Measurements from ENCODE around the gene LEKR1.
"Not testable (repeated sequence)": the region's sequence is repeated elsewhere in the genome, so short reads cannot be mapped to it uniquely, and the experiment has no call there.

Gene LEKR1

GRCh38 chr3:156964577-156964976 is 138.4 kb downstream of the LEKR1 start:
- Histone ChIP-seq H3K27ac (ENCODE audit: insufficient read depth in 1 of 2, low read depth in 1 of 2, low read length in 2 of 2, poor library complexity in 1 of 2, severe bottlenecking in 2 of 2) (no peak overlapping the region), H3K4me3 (ENCODE audit: control insufficient read depth in 1 of 7, extremely low read depth in 1 of 7, insufficient read depth in 4 of 7, low read depth in 2 of 7, low read length in 6 of 7) (no peak overlapping the region), H3K27me3 (replicated peaks in 2 of 5; ENCODE audit: control insufficient read depth in 4 of 5, insufficient read depth in 5 of 5, low read length in 4 of 5) (no peaks in the 10 kb centered on the region), H3K9me3 (ENCODE audit: control extremely low read depth in 1 of 5, control insufficient read depth in 4 of 5, insufficient read depth in 2 of 5, low read depth in 1 of 5, low read length in 4 of 5) (no peaks in the 10 kb centered on the region), H3K36me3 (ENCODE audit: control insufficient read depth in 4 of 4, insufficient read depth in 4 of 4, low read length in 3 of 4) (no peaks in the 10 kb centered on the region), H3K4me1 (ENCODE audit: control extremely low read depth in 1 of 4, control insufficient read depth in 4 of 4, insufficient read depth in 4 of 4, low read length in 3 of 4) (no peaks in the 10 kb centered on the region)
- no peak for DNase-seq
- ChIA-PET POLR2A (no interaction called here), CTCF (no interaction called here)
- no CpG with 5 or more reads among the region's 3 CpGs for WGBS (ENCODE audit: insufficient coverage)

DNA sequence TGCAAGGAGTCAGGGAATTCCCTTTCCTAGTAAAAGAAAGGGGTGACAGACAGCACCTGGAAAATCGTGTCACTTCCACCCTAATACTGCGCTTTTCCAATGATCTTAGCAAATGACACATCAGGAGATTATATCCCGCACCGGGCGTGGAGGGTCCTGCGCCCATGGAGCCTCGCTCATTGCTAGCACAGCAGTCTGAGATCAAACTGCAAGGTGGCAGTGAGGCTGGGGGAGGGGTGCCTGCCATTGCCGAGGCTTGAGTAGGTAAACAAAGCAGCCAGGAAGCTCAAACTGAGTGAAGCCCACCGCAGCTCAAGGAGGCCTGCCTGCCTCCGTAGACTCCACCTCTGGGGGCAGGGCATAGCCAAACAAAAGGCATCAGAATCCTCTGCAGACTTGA is 140.2 kb downstream of the LEKR1 start:
- DNase-seq; H3K9me3 ChIP-seq (ENCODE audit: control extremely low read depth in 1 of 5, control insufficient read depth in 4 of 5, insufficient read depth in 2 of 5, low read depth in 1 of 5, low read length in 4 of 5); H3K4me3 ChIP-seq (ENCODE audit: control insufficient read depth in 1 of 7, extremely low read depth in 1 of 7, insufficient read depth in 4 of 7, low read depth in 2 of 7, low read length in 6 of 7); H3K4me1 ChIP-seq (ENCODE audit: control extremely low read depth in 1 of 4, control insufficient read depth in 4 of 4, insufficient read depth in 4 of 4, low read length in 3 of 4); POLR2A ChIA-PET; H3K27me3 ChIP-seq (replicated peaks in 2 of 5; ENCODE audit: control insufficient read depth in 4 of 5, insufficient read depth in 5 of 5, low read length in 4 of 5); H3K27ac ChIP-seq (ENCODE audit: insufficient read depth in 1 of 2, low read depth in 1 of 2, low read length in 2 of 2, poor library complexity in 1 of 2, severe bottlenecking in 2 of 2); H3K36me3 ChIP-seq (ENCODE audit: control insufficient read depth in 4 of 4, insufficient read depth in 4 of 4, low read length in 3 of 4): not testable (repeated sequence)
- 94% methylated on average over 10 of the region's 10 CpGs for WGBS (ENCODE audit: insufficient coverage)
- CTCF ChIA-PET, result interaction anchor here (0.6 kb wide), 1 partner anchor 556 kb away, joined by 3 read pairs; no protein-coding TSS in a partner anchor

DNA sequence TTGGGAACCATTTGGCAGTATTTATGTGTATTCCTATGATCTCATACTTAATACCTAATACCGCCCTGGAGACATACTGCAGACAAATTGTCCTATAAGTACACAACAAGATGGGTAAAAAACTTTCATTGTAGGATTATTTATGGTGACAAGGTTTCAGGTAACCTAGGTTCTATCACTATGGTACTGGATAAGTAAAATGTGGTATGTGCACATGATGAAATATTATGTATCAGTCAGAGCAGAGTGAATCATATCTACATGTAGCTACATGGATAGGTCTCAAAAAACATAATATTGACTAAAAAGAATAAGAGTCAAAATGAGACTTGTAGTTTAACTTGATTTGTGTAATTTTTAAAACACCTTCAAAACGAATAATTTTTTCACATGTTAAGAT is 147.8 kb downstream of the LEKR1 start:
- H3K4me1 ChIP-seq (ENCODE audit: control extremely low read depth in 1 of 4, control insufficient read depth in 4 of 4, insufficient read depth in 4 of 4, low read length in 3 of 4), result peaks cover 0 to 2% (median 0%) of the 10 kb centered on the region in 4 experiments
- H3K4me3 ChIP-seq (ENCODE audit: control insufficient read depth in 1 of 7, extremely low read depth in 1 of 7, insufficient read depth in 4 of 7, low read depth in 2 of 7, low read length in 6 of 7), result no peak overlapping the region
- H3K27ac ChIP-seq (ENCODE audit: insufficient read depth in 1 of 2, low read depth in 1 of 2, low read length in 2 of 2, poor library complexity in 1 of 2, severe bottlenecking in 2 of 2), result no peak overlapping the region
- H3K36me3 ChIP-seq (ENCODE audit: control insufficient read depth in 4 of 4, insufficient read depth in 4 of 4, low read length in 3 of 4), result no peaks in the 10 kb centered on the region
- POLR2A ChIA-PET, result no interaction called here
- H3K9me3 ChIP-seq (ENCODE audit: control extremely low read depth in 1 of 5, control insufficient read depth in 4 of 5, insufficient read depth in 2 of 5, low read depth in 1 of 5, low read length in 4 of 5), result no peaks in the 10 kb centered on the region
- CTCF ChIA-PET, result no interaction called here
- H3K27me3 ChIP-seq (replicated peaks in 2 of 5; ENCODE audit: control insufficient read depth in 4 of 5, insufficient read depth in 5 of 5, low read length in 4 of 5), result no peaks in the 10 kb centered on the region
- DNase-seq, result no peak
- no CpG with 5 or more reads among the region's 2 CpGs for WGBS (ENCODE audit: insufficient coverage)

GRCh38 chr3:156974931-156975330 is 148.8 kb downstream of the LEKR1 start:
- Histone ChIP-seq H3K4me1 (ENCODE audit: control extremely low read depth in 1 of 4, control insufficient read depth in 4 of 4, insufficient read depth in 4 of 4, low read length in 3 of 4) (peaks cover 0 to 2% (median 0%) of the 10 kb centered on the region in 4 experiments), H3K27ac (ENCODE audit: insufficient read depth in 1 of 2, low read depth in 1 of 2, low read length in 2 of 2, poor library complexity in 1 of 2, severe bottlenecking in 2 of 2) (no peak overlapping the region), H3K36me3 (ENCODE audit: control insufficient read depth in 4 of 4, insufficient read depth in 4 of 4, low read length in 3 of 4) (no peaks in the 10 kb centered on the region), H3K4me3 (ENCODE audit: control insufficient read depth in 1 of 7, extremely low read depth in 1 of 7, insufficient read depth in 4 of 7, low read depth in 2 of 7, low read length in 6 of 7) (no peak overlapping the region), H3K27me3 (replicated peaks in 2 of 5; ENCODE audit: control insufficient read depth in 4 of 5, insufficient read depth in 5 of 5, low read length in 4 of 5) (no peaks in the 10 kb centered on the region), H3K9me3 (ENCODE audit: control extremely low read depth in 1 of 5, control insufficient read depth in 4 of 5, insufficient read depth in 2 of 5, low read depth in 1 of 5, low read length in 4 of 5) (no peaks in the 10 kb centered on the region)
- ChIA-PET POLR2A (no interaction called here), CTCF (no interaction called here)
- DNase-seq, result no peak
- WGBS (ENCODE audit: insufficient coverage), result no CpG with 5 or more reads among the region's 1 CpG

- 100% methylated on average over 1 of the region's 1 CpG for WGBS (ENCODE audit: insufficient coverage)
- H3K27ac ChIP-seq (ENCODE audit: insufficient read depth in 1 of 2, low read depth in 1 of 2, low read length in 2 of 2, poor library complexity in 1 of 2, severe bottlenecking in 2 of 2), result no peak overlapping the region
- H3K4me1 ChIP-seq (ENCODE audit: control extremely low read depth in 1 of 4, control insufficient read depth in 4 of 4, insufficient read depth in 4 of 4, low read length in 3 of 4), result peaks cover 0 to 2% (median 0%) of the 10 kb centered on the region in 4 experiments
- H3K4me3 ChIP-seq (ENCODE audit: control insufficient read depth in 1 of 7, extremely low read depth in 1 of 7, insufficient read depth in 4 of 7, low read depth in 2 of 7, low read length in 6 of 7), result no peak overlapping the region
- POLR2A ChIA-PET, result no interaction called here
- DNase-seq, result no peak
- H3K9me3 ChIP-seq (ENCODE audit: control extremely low read depth in 1 of 5, control insufficient read depth in 4 of 5, insufficient read depth in 2 of 5, low read depth in 1 of 5, low read length in 4 of 5), result no peaks in the 10 kb centered on the region
- CTCF ChIA-PET, result no interaction called here
- H3K36me3 ChIP-seq (ENCODE audit: control insufficient read depth in 4 of 4, insufficient read depth in 4 of 4, low read length in 3 of 4), result no peaks in the 10 kb centered on the region
- no peaks in the 10 kb centered on the region for H3K27me3 ChIP-seq (replicated peaks in 2 of 5; ENCODE audit: control insufficient read depth in 4 of 5, insufficient read depth in 5 of 5, low read length in 4 of 5)
These were observed 149.6 kb downstream of the LEKR1 start for GRCh38 chr3:156975721-156976120.

GRCh38 chr3:156976933-156977332 is 150.8 kb downstream of the LEKR1 start:
- no peak for DNase-seq
- no peak overlapping the region for H3K4me3 ChIP-seq (ENCODE audit: control insufficient read depth in 1 of 7, extremely low read depth in 1 of 7, insufficient read depth in 4 of 7, low read depth in 2 of 7, low read length in 6 of 7)
- CTCF ChIA-PET, result no interaction called here

DNA sequence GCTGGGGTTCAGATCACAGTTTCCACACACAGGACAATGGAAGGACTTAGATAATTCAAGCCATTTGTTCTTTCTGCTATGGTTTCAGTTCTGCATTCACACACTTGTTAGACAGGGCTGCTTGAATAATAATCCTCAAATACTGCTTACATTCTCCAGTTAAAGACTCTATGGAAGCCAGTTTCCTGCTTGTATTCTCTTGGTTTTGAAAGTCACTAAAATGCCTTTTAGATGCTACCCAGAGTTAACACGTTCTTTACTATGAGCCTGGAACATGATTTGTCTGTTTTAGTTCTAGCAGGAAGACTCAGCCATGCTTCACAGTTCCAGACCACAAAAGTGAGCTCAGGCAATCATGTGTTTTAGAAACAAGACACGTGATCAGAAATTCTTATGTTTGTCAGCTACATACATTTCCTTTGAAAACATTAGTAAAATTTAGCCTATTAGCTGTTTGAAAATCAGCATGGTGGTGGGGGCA is 152.4 kb downstream of the LEKR1 start:
- ChIA-PET POLR2A (no interaction called here), CTCF (no interaction called here)
- no peaks in the 10 kb centered on the region for H3K36me3 ChIP-seq (ENCODE audit: control insufficient read depth in 4 of 4, insufficient read depth in 4 of 4, low read length in 3 of 4)
- no peaks in the 10 kb centered on the region for H3K9me3 ChIP-seq (ENCODE audit: control extremely low read depth in 1 of 5, control insufficient read depth in 4 of 5, insufficient read depth in 2 of 5, low read depth in 1 of 5, low read length in 4 of 5)
- DNase-seq, result peak in 1 of 3 donors; percentile 5
- WGBS (ENCODE audit: insufficient coverage), result 93% methylated on average over 1 of the region's 2 CpGs
- peaks cover 0 to 2% (median 0%) of the 10 kb centered on the region in 4 experiments for H3K4me1 ChIP-seq (ENCODE audit: control extremely low read depth in 1 of 4, control insufficient read depth in 4 of 4, insufficient read depth in 4 of 4, low read length in 3 of 4)
- no peak overlapping the region for H3K4me3 ChIP-seq (ENCODE audit: control insufficient read depth in 1 of 7, extremely low read depth in 1 of 7, insufficient read depth in 4 of 7, low read depth in 2 of 7, low read length in 6 of 7)
- H3K27ac ChIP-seq (ENCODE audit: insufficient read depth in 1 of 2, low read depth in 1 of 2, low read length in 2 of 2, poor library complexity in 1 of 2, severe bottlenecking in 2 of 2), result no peak overlapping the region
- no peaks in the 10 kb centered on the region for H3K27me3 ChIP-seq (replicated peaks in 2 of 5; ENCODE audit: control insufficient read depth in 4 of 5, insufficient read depth in 5 of 5, low read length in 4 of 5)

More at GRCh38 chr3:156976933-156977332, 150.8 kb downstream of the LEKR1 start:
- POLR2A ChIA-PET, result interaction anchor here (0.6 kb wide), 1 partner anchor 375 kb away, joined by 4 read pairs; no protein-coding TSS in a partner anchor
- 92% methylated on average over 3 of the region's 4 CpGs for WGBS (ENCODE audit: insufficient coverage)
- no peaks in the 10 kb centered on the region for H3K9me3 ChIP-seq (ENCODE audit: control extremely low read depth in 1 of 5, control insufficient read depth in 4 of 5, insufficient read depth in 2 of 5, low read depth in 1 of 5, low read length in 4 of 5)
- H3K27me3 ChIP-seq (replicated peaks in 2 of 5; ENCODE audit: control insufficient read depth in 4 of 5, insufficient read depth in 5 of 5, low read length in 4 of 5), result no peaks in the 10 kb centered on the region
- no peaks in the 10 kb centered on the region for H3K36me3 ChIP-seq (ENCODE audit: control insufficient read depth in 4 of 4, insufficient read depth in 4 of 4, low read length in 3 of 4)
- H3K27ac ChIP-seq (ENCODE audit: insufficient read depth in 1 of 2, low read depth in 1 of 2, low read length in 2 of 2, poor library complexity in 1 of 2, severe bottlenecking in 2 of 2), result no peak overlapping the region
- peaks cover 0 to 2% (median 0%) of the 10 kb centered on the region in 4 experiments for H3K4me1 ChIP-seq (ENCODE audit: control extremely low read depth in 1 of 4, control insufficient read depth in 4 of 4, insufficient read depth in 4 of 4, low read length in 3 of 4)

All from common myeloid progenitor, CD34-positive (primary cell).